Stimulated activated CD4-positive, alpha-beta T cell treated with anti-CD3 and anti-CD28 coated beads, TNF-alpha, amount 100 ng/mL, for 48 hours (primary cell): ENCODE data around the gene TSTD1.
A peak's percentile ranks its signal among the peaks of the same experiment; 100 is the strongest.
"Not testable (repeated sequence)": the region's sequence is repeated elsewhere in the genome, so short reads cannot be mapped to it uniquely, and the experiment has no call there.

Experiments
- DNase-seq, 3 donors: peaks; one replicate each; pipeline ENCODE4 v3.0.0-alpha.2; 2020; ENCODE audit warnings: low read depth in 3 of 3

The TSTD1 gene

DNA sequence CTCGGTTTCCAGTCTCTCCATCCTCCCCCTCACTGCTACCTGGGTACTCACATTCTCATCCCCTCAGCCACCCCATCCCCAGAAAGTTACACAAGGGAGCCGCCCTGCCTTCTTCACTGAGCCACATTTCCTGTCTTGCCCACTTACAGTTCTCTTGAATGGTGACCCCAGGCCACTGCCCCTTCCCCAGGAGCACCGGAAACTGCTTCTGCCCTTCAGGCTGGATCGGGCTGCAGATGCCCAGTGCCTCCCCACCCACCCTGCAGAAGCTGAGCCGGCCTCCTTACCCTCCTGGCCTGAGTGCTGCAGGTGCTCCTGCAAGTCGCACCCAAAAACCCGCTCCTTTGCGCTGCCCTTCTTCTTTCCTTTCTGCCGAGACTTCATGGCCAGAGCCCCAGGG, 30.5 kb upstream of the TSTD1 start:
- no peak for DNase-seq

GRCh38 chr1:161068306-161069234, 29.8 kb upstream of the TSTD1 start:
- peak; percentile 52 to 74 (median 68) for DNase-seq

- no peak for DNase-seq
Measured at GRCh38 chr1:161066694-161067093, 27.9 kb upstream of the TSTD1 start.

- not testable (repeated sequence) for DNase-seq
Measured at GRCh38 chr1:161065681-161066080, 26.9 kb upstream of the TSTD1 start.

- DNase-seq, result not testable (repeated sequence)
Measured at GRCh38 chr1:161063936-161064335, 25.2 kb upstream of the TSTD1 start.

DNA sequence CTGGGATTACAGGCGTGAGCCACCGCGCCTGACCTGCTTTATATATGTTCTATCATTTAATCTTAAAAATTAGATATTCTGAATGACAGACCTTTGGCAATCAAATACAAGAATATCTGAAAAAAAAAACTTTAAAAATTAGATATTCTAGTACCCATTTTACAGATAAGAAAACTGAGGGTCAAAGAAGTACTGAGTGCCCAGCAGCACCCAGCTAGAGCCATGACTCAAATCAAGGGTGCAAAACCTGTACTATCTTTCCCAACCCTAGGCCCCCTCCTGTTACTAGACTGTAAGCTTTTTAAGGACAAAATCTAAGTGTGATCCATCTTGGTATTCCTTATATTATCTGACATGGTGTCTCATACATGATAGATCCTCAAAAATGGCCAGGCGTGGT, 22.7 kb upstream of the TSTD1 start:
- no peak for DNase-seq

DNA sequence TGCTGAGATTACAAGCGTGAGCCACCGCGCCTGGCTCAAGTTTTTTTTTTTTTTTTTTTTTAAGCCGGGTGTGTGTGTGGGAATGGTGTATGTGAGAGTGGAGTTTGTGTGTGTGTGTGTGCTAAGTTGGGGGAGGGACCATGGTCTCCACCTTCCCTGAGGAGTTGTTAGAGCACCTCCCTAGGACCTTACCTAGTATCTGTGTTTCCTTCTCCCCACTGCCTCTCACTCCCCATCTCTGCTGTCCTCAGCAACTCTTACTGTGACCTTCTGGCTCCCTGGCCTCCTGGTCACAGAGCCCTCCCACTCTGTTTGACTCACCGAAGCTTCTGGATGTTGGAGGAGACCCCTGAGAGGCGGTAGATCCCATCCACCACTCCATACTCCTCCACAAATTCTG, 20.5 kb upstream of the TSTD1 start:
- no peak for DNase-seq

DNA sequence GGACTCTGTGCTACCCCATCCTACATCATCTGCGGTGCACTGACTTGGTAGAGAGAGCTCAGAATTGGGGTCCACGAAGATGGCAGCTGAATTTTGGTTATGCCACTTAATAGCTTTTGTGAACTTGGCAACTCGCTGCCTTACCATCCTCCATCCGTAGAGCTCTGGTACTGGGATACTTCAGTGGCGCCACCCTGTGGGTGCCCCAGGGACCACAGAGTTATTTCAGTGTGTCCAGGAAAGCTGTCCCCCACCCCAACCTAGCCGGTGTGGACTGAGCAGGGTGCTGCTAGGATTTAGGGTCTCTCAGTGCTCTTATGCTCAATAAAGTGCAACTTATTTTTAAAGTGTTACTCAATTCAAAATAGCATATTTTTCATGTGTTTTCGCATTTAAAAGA, 16.0 kb upstream of the TSTD1 start:
- no peak for DNase-seq

GRCh38 chr1:161054232-161054631, 15.5 kb upstream of the TSTD1 start:
- DNase-seq, result no peak

- DNase-seq, result no peak
Measured at GRCh38 chr1:161052899-161053298, 14.1 kb upstream of the TSTD1 start.

DNA sequence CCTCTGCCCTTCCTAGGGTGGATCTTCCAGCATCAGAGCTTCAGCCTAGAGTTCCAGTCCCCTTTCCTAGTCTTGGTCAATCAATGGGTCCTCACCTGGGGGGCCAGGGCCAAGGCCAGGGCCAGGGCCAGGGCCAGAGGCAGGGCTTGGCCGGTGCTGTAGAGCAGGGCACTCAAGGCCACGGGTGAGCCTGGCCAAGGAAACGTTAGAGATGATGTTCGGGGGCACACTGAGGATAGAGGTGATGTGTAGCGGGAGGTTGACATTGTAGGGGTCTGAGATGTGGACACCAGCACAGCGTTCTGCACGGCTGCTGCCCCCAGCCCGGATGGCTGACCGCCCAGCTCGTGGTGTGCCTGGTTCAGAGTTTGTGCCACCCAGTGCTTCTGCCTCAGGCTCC, 12.5 kb upstream of the TSTD1 start:
- no peak for DNase-seq

- no peak for DNase-seq
Measured at GRCh38 chr1:161048949-161049722, 10.4 kb upstream of the TSTD1 start.

GRCh38 chr1:161047436-161048420, 9.0 kb upstream of the TSTD1 start:
- no peak for DNase-seq

DNA sequence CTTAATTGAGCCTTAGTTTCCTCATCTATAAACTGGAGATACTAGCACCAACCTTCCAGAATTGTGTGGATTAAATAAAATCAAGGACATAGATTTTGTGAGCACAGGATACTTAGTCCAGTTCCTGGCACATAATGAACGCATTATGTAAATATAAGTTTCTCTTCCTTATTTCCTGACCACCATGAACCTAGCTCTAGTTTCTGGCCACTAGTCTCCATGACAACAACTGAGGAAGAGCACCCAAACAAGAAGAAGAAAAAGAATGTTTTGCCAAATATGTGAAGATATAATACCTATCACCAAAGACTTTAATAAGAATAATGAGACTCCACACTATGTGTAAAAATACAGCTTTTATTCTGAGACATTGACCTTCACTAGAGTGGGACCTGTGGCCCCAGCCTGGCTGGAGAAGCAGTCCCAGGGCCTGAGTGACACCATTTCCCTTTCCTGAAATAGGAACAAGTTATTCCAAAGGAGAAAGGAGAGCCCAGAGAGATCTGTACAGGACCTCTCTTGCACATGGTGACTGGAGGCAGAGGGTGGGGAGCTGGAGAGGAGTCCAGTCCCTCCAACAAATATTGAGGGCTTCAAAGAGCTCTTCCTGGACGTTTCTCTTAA, 8.0 kb upstream of the TSTD1 start:
- DNase-seq, result no peak

- peak; percentile 81 to 90 (median 85) for DNase-seq
Measured at GRCh38 chr1:161045736-161046604, 7.2 kb upstream of the TSTD1 start, which contains the start of gene USF1. Gene USF1, minus strand, starts transcription at chr1:161045977. Its CDS starts 2,702 bp downstream, at chr1:161043275.

DNA sequence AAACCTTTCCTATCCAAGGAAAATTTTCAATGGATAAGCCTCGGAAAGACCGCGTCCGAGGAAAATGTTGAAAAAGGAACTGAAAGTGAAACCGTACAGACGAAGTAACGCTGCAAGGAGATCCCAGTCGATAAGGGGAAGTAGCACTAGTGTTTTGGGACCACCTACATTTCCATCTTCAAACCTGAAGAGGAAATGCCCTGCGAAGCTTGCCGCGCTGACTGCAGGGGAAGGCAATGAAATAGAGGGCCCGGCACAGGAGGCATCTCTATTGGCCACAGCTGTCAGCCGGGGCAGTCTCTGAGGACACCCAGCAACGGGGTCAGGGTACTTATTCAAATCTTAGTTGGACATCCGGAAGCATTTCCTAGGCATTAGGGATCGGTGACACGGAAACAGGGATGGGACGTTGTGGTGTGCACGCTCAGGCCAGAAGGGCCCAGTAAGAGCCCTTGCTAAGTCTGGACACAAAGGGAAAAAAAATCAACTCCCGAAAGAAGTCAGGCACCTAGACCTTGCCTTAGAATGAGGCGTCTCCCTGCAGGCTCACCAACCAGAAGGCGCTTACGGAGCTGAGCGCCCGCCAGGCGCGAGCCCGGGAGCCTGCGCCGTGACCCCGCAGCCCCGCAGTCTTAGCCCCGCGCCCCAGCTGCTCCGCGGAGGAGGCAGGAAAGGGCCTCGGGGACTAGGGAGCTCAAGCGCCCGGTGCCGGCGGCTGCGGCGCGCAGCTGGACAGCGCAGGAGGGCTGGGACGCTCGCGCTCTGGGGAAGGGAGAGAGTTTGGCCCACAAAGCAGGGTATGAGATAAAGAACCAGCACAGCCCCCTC, 6.4 kb upstream of the TSTD1 start:
- DNase-seq, result no peak

- no peak for DNase-seq
Measured at GRCh38 chr1:161044535-161044907, 5.8 kb upstream of the TSTD1 start.

DNA sequence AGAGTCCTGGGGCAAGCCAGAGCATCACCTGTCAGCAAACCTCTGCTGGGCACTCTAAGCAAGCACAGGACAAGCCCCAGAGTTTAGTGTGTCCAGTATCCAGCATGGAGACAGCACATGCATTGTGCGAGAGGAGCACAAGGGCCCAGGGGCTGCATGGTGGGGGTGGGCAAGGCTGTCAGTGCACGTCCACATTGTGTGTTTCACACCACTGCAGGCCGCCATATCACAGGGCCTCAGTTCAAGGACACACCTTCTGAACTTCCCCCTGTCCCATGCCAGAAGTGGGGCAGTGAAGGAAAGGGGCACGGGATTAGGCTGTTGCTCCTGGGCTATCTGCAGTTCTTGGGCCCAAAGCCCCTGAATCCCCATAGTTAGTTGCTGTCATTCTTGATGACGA, 782 bp upstream of the TSTD1 start:
- DNase-seq, result no peak

GRCh38 chr1:161039154-161039545, 386 bp upstream of the TSTD1 start:
- DNase-seq, result no peak
